ENCODE data around the gene SUSD3. TPM values are rescaled to one million over a fixed set of nuclear protein-coding genes. Genes with fewer than 3 reads are reported as not detected.
A peak's percentile ranks its signal among the peaks of the same experiment; 100 is the strongest.

Gene SUSD3
- polyA plus RNA-seq, 3 donors = 10.5 to 24.6 (median 15.7) TPM

DNA sequence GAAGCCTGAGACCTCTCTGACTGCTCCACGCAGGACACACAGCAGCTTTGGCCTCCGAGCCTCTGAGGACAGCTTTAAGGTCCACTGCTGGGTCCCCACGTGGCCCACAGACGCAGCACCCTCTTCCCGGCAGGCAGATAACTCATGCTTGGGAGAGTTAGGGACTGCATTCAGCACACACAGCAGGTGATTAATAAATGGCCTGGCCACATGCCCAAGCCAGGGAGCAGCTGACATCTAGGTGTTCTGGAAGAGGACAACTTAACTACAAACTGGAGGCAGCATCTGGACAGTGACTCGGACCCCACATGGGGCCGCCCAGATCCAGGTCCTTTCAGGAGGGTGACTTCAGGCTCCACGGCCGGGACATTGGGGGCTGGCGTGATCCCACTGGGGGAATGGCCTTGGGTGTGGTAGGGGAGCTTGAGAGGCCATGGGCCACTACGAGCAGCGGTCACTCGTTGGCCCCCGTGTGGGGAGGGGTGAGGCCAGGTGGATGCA, 64.3 kb downstream of the SUSD3 start:
- 100% methylated on average over 5 of the region's 14 CpGs for WGBS (ENCODE audit: insufficient coverage)
- no peaks in the 10 kb centered on the region for H3K27me3 ChIP-seq (ENCODE audit: control insufficient read depth in 2 of 2, insufficient read depth in 2 of 2, low read length in 2 of 2)
- H3K9me3 ChIP-seq (replicated peaks in 1 of 2; ENCODE audit: control insufficient read depth in 1 of 2, insufficient read depth in 1 of 2, low read length in 2 of 2) = no peaks in the 10 kb centered on the region
- peaks cover 50% of the 10 kb centered on the region for H4K20me1 ChIP-seq (ENCODE audit: insufficient read depth, low read length)
- peaks cover 76 to 90% of the 10 kb centered on the region in 2 donors for H3K36me3 Mint-ChIP-seq
- H2AFZ ChIP-seq (ENCODE audit: insufficient read depth, low read depth, low read length, poor library complexity, severe bottlenecking) = no peak overlapping the region
- peaks cover 69 to 79% of the 10 kb centered on the region in 2 donors for H3K4me1 ChIP-seq (ENCODE audit: control insufficient read depth in 1 of 2, insufficient read depth in 2 of 2, low read length in 2 of 2)
- no peak overlapping the region for H3K4me2 ChIP-seq (replicated peaks; ENCODE audit: extremely low read depth, low read length, poor library complexity, severe bottlenecking)
- H3K36me3 ChIP-seq (replicated peaks in 1 of 2; ENCODE audit: control insufficient read depth in 1 of 2, insufficient read depth in 2 of 2, low read length in 2 of 2) = peaks cover 54 to 60% of the 10 kb centered on the region in 2 donors
- TF ChIP-seq, protein P1, sequence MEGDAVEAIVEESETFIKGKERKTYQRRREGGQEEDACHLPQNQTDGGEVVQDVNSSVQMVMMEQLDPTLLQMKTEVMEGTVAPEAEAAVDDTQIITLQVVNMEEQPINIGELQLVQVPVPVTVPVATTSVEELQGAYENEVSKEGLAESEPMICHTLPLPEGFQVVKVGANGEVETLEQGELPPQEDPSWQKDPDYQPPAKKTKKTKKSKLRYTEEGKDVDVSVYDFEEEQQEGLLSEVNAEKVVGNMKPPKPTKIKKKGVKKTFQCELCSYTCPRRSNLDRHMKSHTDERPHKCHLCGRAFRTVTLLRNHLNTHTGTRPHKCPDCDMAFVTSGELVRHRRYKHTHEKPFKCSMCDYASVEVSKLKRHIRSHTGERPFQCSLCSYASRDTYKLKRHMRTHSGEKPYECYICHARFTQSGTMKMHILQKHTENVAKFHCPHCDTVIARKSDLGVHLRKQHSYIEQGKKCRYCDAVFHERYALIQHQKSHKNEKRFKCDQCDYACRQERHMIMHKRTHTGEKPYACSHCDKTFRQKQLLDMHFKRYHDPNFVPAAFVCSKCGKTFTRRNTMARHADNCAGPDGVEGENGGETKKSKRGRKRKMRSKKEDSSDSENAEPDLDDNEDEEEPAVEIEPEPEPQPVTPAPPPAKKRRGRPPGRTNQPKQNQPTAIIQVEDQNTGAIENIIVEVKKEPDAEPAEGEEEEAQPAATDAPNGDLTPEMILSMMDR (IDR thresholded peaks at IDR 0.05) = no peak
- H3K4me3 Mint-ChIP-seq = no peak overlapping the region
- H3K9me3 Mint-ChIP-seq = peaks cover 0 to 2% (median 0%) of the 10 kb centered on the region in 7 donors
- no peak overlapping the region for H3K9ac ChIP-seq (ENCODE audit: insufficient read depth, low read length, poor library complexity, severe bottlenecking)
- no peak overlapping the region for H3K4me3 ChIP-seq (replicated peaks in 1 of 3; ENCODE audit: low read depth in 2 of 3, low read length in 3 of 3)
- H3K27ac Mint-ChIP-seq = peak overlapping the region in 2 of 7 donors; percentile 21 to 35
- peaks cover 44% of the 10 kb centered on the region for H3K79me2 ChIP-seq (ENCODE audit: insufficient read depth, low read length)
- DNase-seq = peak in 1 of 3 donors; percentile 15
- H3K4me1 Mint-ChIP-seq = peaks cover 70% of the 10 kb centered on the region
- intact Hi-C loops (cut with micrococcal nuclease) = no loop called here
- peak overlapping the region in 1 of 2 donors; percentile 12 for H3K27ac ChIP-seq (ENCODE audit: low read depth in 1 of 2, low read length in 2 of 2)
- H3K27me3 Mint-ChIP-seq (ENCODE audit: low read depth in 3 of 3) = peaks cover 0 to 2% (median 0%) of the 10 kb centered on the region in 3 donors

DNA sequence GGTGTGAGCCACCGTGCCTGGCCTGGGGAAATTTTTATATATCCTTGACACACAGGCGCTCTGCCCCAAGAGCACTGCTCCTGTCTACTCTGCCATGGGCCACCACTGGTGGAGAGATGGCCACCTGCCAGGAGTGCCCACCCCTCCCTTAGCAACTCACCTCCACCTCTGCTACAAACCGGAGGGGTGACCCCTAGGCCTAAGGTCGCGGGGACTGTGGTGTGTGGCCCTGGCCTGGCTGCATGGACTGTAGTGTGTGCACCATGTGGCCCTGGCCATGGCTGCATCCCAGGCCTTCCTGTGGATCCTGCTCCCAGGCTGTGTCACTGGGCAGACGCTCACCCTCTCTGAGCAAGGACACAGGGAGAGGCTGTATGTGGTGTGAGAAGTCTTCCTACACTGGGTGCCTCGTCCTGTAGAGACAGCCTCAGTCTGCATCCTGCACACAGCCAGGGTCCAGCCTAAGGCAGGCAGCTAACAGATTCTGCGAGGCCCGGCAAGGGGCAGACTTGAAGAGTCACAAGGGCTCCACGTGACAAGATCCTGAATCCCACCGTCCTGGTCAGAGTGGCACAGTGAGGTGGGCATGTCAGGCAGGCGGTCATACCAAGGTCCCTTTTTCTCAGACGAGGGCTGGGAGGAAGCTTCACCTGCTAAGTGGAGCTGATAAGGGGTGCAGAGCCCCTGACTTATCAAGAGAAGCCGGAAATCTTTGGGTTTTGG, 65.2 kb downstream of the SUSD3 start:
- Histone ChIP-seq H3K9me3 (replicated peaks in 1 of 2; ENCODE audit: control insufficient read depth in 1 of 2, insufficient read depth in 1 of 2, low read length in 2 of 2) (no peaks in the 10 kb centered on the region), H4K20me1 (ENCODE audit: insufficient read depth, low read length) (peaks cover 59% of the 10 kb centered on the region), H3K4me2 (replicated peaks; ENCODE audit: extremely low read depth, low read length, poor library complexity, severe bottlenecking) (no peak overlapping the region), H3K4me3 (replicated peaks in 1 of 3; ENCODE audit: low read depth in 2 of 3, low read length in 3 of 3) (no peak overlapping the region), H2AFZ (ENCODE audit: insufficient read depth, low read depth, low read length, poor library complexity, severe bottlenecking) (no peak overlapping the region), H3K4me1 (ENCODE audit: control insufficient read depth in 1 of 2, insufficient read depth in 2 of 2, low read length in 2 of 2) (peaks cover 69 to 79% of the 10 kb centered on the region in 2 donors), H3K36me3 (replicated peaks in 1 of 2; ENCODE audit: control insufficient read depth in 1 of 2, insufficient read depth in 2 of 2, low read length in 2 of 2) (peaks cover 56 to 67% of the 10 kb centered on the region in 2 donors), H3K27ac (ENCODE audit: low read depth in 1 of 2, low read length in 2 of 2) (no peak overlapping the region), H3K9ac (ENCODE audit: insufficient read depth, low read length, poor library complexity, severe bottlenecking) (no peak overlapping the region), H3K79me2 (ENCODE audit: insufficient read depth, low read length) (peaks cover 53% of the 10 kb centered on the region), H3K27me3 (ENCODE audit: control insufficient read depth in 2 of 2, insufficient read depth in 2 of 2, low read length in 2 of 2) (no peaks in the 10 kb centered on the region)
- 80% methylated on average over 11 of the region's 14 CpGs for WGBS (ENCODE audit: insufficient coverage)
- DNase-seq = no peak
- intact Hi-C loops (cut with micrococcal nuclease) = no loop called here
- Mint-ChIP-seq H3K36me3 (peaks cover 72 to 92% of the 10 kb centered on the region in 2 donors), H3K9me3 (peaks cover 0 to 2% (median 0%) of the 10 kb centered on the region in 7 donors), H3K27me3 (ENCODE audit: low read depth in 3 of 3) (peaks cover 0 to 2% (median 0%) of the 10 kb centered on the region in 3 donors), H3K4me3 (no peak overlapping the region), H3K27ac (peak overlapping the region in 1 of 7 donors; percentile 57), H3K4me1 (peaks cover 70% of the 10 kb centered on the region)
- TF ChIP-seq, protein P1 (IDR thresholded peaks at IDR 0.05) = no peak
